Fibroblast of the aortic adventitia (primary cell): ENCODE results near the gene ZIK1. TPM values are rescaled to one million over a fixed set of nuclear protein-coding genes. Genes with fewer than 3 reads are reported as not detected.

Experiments used
- DNase-seq: peaks from one replicate; pipeline ENCODE4 v3.0.0-alpha.2; 2010; ENCODE audit warnings: low read depth
- H3K4me3 ChIP-seq: 2 replicates; pipeline ENCODE4 v1.5.1; 2011; ENCODE audit warnings: low read depth, mild to moderate bottlenecking, control low read depth, low read length, moderate library complexity
- total RNA-seq: library from RNA; depleted of rRNA; stranded (reverse); fragments of >200 nt; gene quantifications from 2 replicates; pipeline ENCODE4 v1.2.3, GENCODE V29; 2012; ENCODE audit warnings: low replicate concordance
- TF ChIP-seq, protein P1 (sequence below): IDR thresholded peaks from 2 replicates; pipeline ENCODE4 v1.5.1; 2011; ENCODE audit warnings: mild to moderate bottlenecking, low read length, control low read depth, inconsistent platforms; ENCODE audit not compliant: insufficient read depth

ZIK1 gene
- total RNA-seq, 1 donor = 11.0 TPM

DNA sequence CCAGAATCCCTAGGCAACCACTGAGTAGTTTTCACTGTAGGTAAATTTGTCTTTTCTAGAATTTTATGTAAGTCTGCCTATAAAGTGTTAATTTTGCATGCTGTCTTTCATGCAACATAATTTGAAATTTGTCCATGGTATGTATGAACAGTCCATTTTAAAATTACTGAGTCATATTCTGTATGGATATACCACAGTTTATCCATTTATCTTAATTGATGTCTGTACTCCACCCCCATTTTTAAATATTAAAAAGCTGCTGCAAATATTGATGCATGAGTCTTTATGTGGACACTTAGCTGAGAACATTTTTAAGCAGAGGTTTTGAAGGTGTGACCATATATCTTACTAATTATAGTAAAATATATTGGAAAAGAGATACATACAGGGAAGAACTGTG, 39.1 kb downstream of the ZIK1 start:
- DNase-seq = no peak
- no peak overlapping the region for H3K4me3 ChIP-seq
- TF ChIP-seq, protein P1, sequence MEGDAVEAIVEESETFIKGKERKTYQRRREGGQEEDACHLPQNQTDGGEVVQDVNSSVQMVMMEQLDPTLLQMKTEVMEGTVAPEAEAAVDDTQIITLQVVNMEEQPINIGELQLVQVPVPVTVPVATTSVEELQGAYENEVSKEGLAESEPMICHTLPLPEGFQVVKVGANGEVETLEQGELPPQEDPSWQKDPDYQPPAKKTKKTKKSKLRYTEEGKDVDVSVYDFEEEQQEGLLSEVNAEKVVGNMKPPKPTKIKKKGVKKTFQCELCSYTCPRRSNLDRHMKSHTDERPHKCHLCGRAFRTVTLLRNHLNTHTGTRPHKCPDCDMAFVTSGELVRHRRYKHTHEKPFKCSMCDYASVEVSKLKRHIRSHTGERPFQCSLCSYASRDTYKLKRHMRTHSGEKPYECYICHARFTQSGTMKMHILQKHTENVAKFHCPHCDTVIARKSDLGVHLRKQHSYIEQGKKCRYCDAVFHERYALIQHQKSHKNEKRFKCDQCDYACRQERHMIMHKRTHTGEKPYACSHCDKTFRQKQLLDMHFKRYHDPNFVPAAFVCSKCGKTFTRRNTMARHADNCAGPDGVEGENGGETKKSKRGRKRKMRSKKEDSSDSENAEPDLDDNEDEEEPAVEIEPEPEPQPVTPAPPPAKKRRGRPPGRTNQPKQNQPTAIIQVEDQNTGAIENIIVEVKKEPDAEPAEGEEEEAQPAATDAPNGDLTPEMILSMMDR = no peak

DNA sequence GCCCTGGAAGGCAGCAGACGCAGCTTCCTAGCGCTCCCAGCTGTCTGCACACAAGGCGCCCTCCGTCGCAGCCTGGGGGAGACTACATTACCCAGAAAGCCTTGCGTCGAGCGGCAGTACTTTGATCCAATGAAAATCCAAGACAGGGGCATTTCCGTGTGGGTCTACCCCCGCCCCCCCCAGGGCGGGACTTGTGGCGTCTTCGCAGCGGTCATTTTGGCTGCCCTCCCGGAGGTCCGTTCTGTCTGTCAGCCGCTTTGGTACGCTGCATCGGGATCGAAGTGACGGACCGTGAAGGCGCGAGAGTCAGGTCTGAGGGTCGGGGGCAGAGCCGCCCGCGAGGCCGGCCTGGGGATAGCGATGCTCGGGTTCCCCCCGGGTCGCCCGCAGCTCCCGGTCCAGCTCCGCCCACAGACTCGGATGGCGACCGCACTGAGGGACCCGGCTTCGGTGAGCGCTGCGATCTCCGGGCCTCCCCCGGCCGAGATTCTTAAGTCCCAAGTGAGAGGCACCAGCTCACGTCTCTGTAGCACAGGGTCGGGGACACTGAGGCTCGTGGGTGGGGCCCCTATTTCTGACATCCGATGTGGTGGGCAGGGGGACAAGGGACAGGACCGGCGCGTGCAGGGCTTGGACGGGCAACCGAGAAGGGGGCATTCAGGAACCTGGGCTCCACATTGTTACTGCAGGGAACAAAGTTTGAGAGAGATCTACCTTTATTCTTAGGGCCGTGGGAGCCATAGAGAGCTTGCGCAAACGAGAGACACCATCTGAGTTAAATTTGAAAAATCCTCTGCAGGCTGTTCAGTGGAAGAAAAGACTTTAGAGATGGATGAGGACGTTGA, 49.3 kb downstream of the ZIK1 start, which contains the start of gene ZNF211:
Gene ZNF211 (plus strand): TSS at position 182 of the 845 bp plus-strand sequence. CDS start 179 bp downstream, at position 361.
- H3K4me3 ChIP-seq = peak within 1 kb of the TSS; percentile 87
- DNase-seq = peak; percentile 93
- TF ChIP-seq, protein P1 = no peak

DNA sequence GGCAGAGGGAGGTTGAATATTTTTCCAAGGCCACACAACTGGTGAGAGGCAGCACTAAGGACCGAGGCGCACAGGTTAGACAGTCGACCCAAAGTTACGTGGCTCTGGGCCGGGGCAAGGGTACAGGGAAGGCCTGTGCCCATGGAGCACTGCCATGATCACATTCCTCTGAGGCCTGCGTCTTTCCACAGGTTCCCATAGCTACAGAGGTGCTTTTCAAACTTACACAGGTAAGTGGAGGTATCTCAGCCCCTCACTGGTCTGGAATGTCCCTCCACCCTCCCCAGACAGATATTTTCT, 49.8 kb downstream of the ZIK1 start:
- H3K4me3 ChIP-seq = peak overlapping the region; percentile 87
- no peak for DNase-seq
- TF ChIP-seq, protein P1 = no peak

DNA sequence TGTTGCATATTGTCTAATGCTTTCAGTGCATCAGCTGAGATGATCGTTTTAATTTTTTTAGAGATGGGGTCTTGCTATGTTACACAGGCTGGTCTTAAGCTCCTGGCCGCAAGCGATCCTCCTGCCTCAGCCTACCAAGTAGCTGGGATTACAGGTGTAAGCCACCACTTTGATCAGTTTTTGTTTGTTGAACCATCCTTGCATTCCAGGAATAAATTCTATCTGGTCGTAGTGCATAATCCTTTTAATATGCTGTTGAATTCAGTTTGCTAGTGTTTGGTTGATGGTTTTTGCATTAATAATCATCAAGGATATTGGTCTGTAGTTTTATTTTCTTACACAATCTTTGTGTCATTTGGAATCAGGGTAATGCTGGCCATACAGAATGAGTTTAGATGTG, 53.4 kb downstream of the ZIK1 start:
- no peak overlapping the region for H3K4me3 ChIP-seq
- DNase-seq = no peak
- TF ChIP-seq, protein P1 = no peak

DNA sequence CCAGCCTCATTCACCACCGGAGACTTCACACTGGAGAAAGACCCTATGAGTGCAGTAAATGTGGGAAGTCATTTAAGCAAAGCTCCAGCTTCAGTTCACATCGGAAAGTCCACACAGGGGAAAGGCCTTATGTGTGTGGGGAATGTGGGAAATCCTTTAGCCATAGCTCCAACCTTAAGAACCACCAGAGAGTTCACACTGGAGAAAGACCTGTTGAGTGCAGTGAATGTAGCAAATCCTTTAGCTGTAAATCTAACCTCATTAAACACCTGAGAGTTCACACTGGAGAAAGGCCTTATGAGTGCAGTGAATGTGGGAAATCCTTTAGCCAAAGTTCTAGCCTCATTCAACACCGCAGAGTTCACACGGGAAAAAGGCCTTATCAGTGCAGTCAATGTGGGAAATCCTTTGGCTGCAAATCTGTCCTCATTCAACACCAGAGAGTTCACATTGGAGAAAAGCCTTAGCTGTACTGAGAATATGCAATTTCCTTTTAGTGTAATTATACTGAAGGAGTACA, 57.8 kb downstream of the ZIK1 start:
- no peak for DNase-seq
- H3K4me3 ChIP-seq = no peak overlapping the region
- TF ChIP-seq, protein P1 = no peak

DNA sequence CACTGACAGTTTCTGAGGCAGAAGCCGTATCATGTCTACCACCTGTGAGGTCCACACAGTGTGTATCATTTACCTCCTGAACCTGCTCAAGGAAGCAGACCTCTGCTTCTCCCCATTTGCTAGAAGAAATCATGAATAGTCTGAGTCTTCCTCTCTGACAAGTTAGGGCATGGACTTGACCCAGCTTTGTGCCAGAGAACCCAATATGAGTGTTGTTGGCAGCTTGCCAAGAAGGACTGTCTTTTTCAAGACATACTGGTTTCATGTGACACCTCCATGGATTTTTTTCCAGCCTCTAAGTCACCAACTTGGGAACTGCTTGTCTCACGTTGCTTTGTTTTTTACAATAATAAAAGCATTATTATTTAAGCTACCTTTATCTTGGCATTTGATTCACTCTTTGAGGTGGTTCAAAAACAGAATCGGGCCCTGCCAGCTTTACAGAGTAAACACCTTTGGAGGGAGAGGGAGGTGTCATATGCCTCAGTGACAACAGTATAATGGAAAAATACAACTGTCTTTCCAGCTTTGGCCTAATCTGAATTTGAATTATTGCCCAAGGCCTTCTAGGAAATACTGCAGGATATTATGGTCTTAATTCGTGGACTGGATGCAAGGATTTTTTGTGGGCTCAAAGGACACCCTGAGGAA, 58.6 kb downstream of the ZIK1 start:
- TF ChIP-seq, protein P1 = no peak
- no peak overlapping the region for H3K4me3 ChIP-seq
- no peak for DNase-seq

Other genes starting within 250 kb of the ZIK1 start
- gene ZNF304, start 232.9 kb upstream of the ZIK1 start, total RNA-seq = 8.7 and 9.7 TPM in 2 replicates
- 7.0 and 11.7 TPM in 2 replicates for gene TRAPPC2B, start 220.6 kb upstream of the ZIK1 start, total RNA-seq
- gene ZNF547, start 220.6 kb upstream of the ZIK1 start, total RNA-seq = 2.5 and 4.1 TPM in 2 replicates
- 19.5 and 20.4 TPM in 2 replicates for gene ZNF548, start 194.3 kb upstream of the ZIK1 start, total RNA-seq
- 11.7 and 11.9 TPM in 2 replicates for gene ZNF17, start 173.0 kb upstream of the ZIK1 start, total RNA-seq
- gene ZNF749, start 148.8 kb upstream of the ZIK1 start, total RNA-seq = 1.8 and 7.8 TPM in 2 replicates
- gene VN1R1, start 127.0 kb upstream of the ZIK1 start, total RNA-seq = 0.16 and 0.90 TPM in 2 replicates
- gene ZNF772, start 106.6 kb upstream of the ZIK1 start, total RNA-seq = 6.4 and 17.9 TPM in 2 replicates
- 7.8 and 10.3 TPM in 2 replicates for gene ZNF419, start 96.4 kb upstream of the ZIK1 start, total RNA-seq
- 15.6 and 16.6 TPM in 2 replicates for gene ZNF773, start 84.2 kb upstream of the ZIK1 start, total RNA-seq
- gene ZNF549, start 56.8 kb upstream of the ZIK1 start, total RNA-seq = 1.1 and 5.3 TPM in 2 replicates
- gene ZNF550, start 24.3 kb upstream of the ZIK1 start, total RNA-seq = 2.1 and 7.8 TPM in 2 replicates
- gene ZNF416, start 5.2 kb upstream of the ZIK1 start, total RNA-seq = 3.4 and 8.0 TPM in 2 replicates
- 1.1 and 5.6 TPM in 2 replicates for gene ZNF530, start 15.7 kb downstream of the ZIK1 start, total RNA-seq
- gene ZNF134, start 30.1 kb downstream of the ZIK1 start, total RNA-seq = 18.6 and 19.4 TPM in 2 replicates
- gene ZNF211, start 49.0 kb downstream of the ZIK1 start, total RNA-seq = 6.2 and 15.0 TPM in 2 replicates
- gene ZSCAN4, start 84.8 kb downstream of the ZIK1 start, total RNA-seq = not detected in 2 replicates
- gene ZNF551, start 97.8 kb downstream of the ZIK1 start, total RNA-seq = 5.2 and 13.5 TPM in 2 replicates
- 2.3 and 2.5 TPM in 2 replicates for gene ZNF154, start 125.1 kb downstream of the ZIK1 start, total RNA-seq
- gene ZNF671, start 143.5 kb downstream of the ZIK1 start, total RNA-seq = 3.7 and 9.2 TPM in 2 replicates
- 8.1 and 12.1 TPM in 2 replicates for gene ZNF776, start 162.7 kb downstream of the ZIK1 start, total RNA-seq
- gene ZNF586, start 185.5 kb downstream of the ZIK1 start, total RNA-seq = 13.7 and 15.0 TPM in 2 replicates
- 4.3 and 11.3 TPM in 2 replicates for gene ZNF552, start 230.8 kb downstream of the ZIK1 start, total RNA-seq
- gene ZNF587B, start 246.2 kb downstream of the ZIK1 start, total RNA-seq = 18.3 and 38.7 TPM in 2 replicates